BE2C (cell line): ENCODE results near the gene NR3C2.

Source experiments
- DNase-seq: peaks from one replicate; pipeline ENCODE4 v3.0.0-alpha.2; 2020
- H3K27me3 ChIP-seq: fragments of 250-450 bp; sonication (Bioruptor Pico); 2 replicates; pipeline ENCODE4 v1.5.1; 2020; ENCODE audit warnings: mild to moderate bottlenecking
- H3K36me3 ChIP-seq: fragments of 250-450 bp; sonication (Bioruptor Pico); 2 replicates; pipeline ENCODE4 v1.5.1; 2020; ENCODE audit warnings: mild to moderate bottlenecking
- H3K4me1 ChIP-seq: fragments of 250-450 bp; sonication (Bioruptor Pico); 2 replicates; pipeline ENCODE4 v1.5.1; 2020
- H3K4me3 ChIP-seq: 2 replicates; pipeline ENCODE4 v1.5.1; 2011; ENCODE audit warnings: low read depth, low read length
- H3K9me3 ChIP-seq: fragments of 250-450 bp; sonication (Bioruptor Pico); 2 replicates; pipeline ENCODE4 v1.5.1; 2020
- TF ChIP-seq, protein P1 (sequence below): IDR thresholded peaks from 2 replicates; pipeline ENCODE4 v1.5.1; 2012; ENCODE audit warnings: mild to moderate bottlenecking, low read depth, low read length

NR3C2 gene

GRCh38 chr4:148108766-148109165 is 333.4 kb downstream of the NR3C2 start:
- no peak for DNase-seq
- no peaks in the 10 kb centered on the region for H3K36me3 ChIP-seq
- TF ChIP-seq, protein P1, sequence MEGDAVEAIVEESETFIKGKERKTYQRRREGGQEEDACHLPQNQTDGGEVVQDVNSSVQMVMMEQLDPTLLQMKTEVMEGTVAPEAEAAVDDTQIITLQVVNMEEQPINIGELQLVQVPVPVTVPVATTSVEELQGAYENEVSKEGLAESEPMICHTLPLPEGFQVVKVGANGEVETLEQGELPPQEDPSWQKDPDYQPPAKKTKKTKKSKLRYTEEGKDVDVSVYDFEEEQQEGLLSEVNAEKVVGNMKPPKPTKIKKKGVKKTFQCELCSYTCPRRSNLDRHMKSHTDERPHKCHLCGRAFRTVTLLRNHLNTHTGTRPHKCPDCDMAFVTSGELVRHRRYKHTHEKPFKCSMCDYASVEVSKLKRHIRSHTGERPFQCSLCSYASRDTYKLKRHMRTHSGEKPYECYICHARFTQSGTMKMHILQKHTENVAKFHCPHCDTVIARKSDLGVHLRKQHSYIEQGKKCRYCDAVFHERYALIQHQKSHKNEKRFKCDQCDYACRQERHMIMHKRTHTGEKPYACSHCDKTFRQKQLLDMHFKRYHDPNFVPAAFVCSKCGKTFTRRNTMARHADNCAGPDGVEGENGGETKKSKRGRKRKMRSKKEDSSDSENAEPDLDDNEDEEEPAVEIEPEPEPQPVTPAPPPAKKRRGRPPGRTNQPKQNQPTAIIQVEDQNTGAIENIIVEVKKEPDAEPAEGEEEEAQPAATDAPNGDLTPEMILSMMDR = no peak
- no peaks in the 10 kb centered on the region for H3K4me1 ChIP-seq
- H3K9me3 ChIP-seq = no peaks in the 10 kb centered on the region
- H3K4me3 ChIP-seq = no peak overlapping the region
- H3K27me3 ChIP-seq = no peaks in the 10 kb centered on the region

DNA sequence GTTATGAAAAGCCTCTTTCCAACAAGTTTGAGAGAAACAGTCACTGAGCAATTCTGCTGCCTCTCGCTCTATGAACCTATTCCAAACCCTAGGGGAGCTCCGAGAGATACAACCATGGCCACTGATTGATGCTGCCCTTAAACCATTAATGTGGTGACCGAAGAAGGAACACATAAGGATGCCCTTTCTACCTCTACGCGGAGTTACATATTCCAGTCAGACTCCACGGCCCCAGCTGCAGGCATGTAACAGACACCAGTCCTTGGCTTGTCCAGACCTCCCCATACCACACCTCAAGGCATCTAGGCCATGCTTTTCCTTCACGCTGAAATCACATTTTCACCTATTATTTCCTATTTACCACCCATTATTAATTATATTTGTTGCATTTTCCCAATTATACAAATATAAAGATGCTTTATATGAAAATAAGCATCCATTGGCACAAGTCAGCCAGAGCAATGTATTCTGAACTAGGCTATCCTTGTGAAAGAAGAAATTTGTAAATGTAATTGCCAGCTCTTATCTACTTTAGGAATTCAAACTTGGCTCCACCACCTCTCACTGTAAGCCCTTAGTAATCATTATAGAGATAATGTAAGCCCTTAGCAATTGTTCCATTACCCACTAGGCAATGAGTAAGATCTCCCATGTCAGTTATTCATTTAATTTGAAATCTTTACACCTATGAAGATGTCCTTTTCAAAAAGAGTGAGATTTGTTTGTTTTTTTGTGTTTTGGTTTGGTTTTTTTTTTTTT is 338.4 kb downstream of the NR3C2 start:
- TF ChIP-seq, protein P1 = no peak
- Histone ChIP-seq H3K36me3 (no peaks in the 10 kb centered on the region), H3K4me1 (no peaks in the 10 kb centered on the region), H3K4me3 (no peak overlapping the region), H3K9me3 (no peaks in the 10 kb centered on the region), H3K27me3 (no peaks in the 10 kb centered on the region)
- DNase-seq = no peak

- H3K9me3 ChIP-seq = no peaks in the 10 kb centered on the region
- no peaks in the 10 kb centered on the region for H3K27me3 ChIP-seq
- no peaks in the 10 kb centered on the region for H3K4me1 ChIP-seq
- TF ChIP-seq, protein P1 = no peak
- no peak for DNase-seq
- H3K4me3 ChIP-seq = no peak overlapping the region
- no peaks in the 10 kb centered on the region for H3K36me3 ChIP-seq
Measured at GRCh38 chr4:148101790-148102189, 340.4 kb downstream of the NR3C2 start.

DNA sequence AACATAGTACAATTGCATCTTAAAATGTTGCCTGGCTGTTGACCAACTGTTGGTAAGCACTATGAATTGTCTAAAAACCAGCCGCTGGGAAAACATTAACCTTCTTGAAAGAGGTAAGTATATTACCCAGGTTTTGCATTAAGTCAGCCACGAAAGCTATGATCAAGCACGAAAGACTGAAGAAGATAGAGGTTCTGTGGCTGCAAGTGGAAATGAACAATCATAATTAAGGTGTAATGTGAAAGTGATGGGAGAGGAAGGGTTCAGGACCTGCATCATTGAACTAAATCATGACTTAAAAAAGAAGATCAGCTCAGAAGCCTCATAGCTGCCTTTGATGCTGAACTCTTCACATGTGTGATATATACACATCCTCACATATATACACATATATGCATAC is 341.0 kb downstream of the NR3C2 start:
- no peaks in the 10 kb centered on the region for H3K36me3 ChIP-seq
- TF ChIP-seq, protein P1 = no peak
- H3K27me3 ChIP-seq = no peaks in the 10 kb centered on the region
- H3K4me3 ChIP-seq = no peak overlapping the region
- H3K9me3 ChIP-seq = no peaks in the 10 kb centered on the region
- H3K4me1 ChIP-seq = no peaks in the 10 kb centered on the region
- no peak for DNase-seq

GRCh38 chr4:148097801-148098200 is 344.4 kb downstream of the NR3C2 start:
- no peak for DNase-seq
- Histone ChIP-seq H3K4me1 (no peaks in the 10 kb centered on the region), H3K4me3 (no peak overlapping the region), H3K36me3 (no peaks in the 10 kb centered on the region), H3K9me3 (no peaks in the 10 kb centered on the region), H3K27me3 (no peaks in the 10 kb centered on the region)
- TF ChIP-seq, protein P1 = no peak

- no peaks in the 10 kb centered on the region for H3K9me3 ChIP-seq
- no peak overlapping the region for H3K4me3 ChIP-seq
- no peaks in the 10 kb centered on the region for H3K4me1 ChIP-seq
- H3K27me3 ChIP-seq = no peaks in the 10 kb centered on the region
- no peak for DNase-seq
- no peaks in the 10 kb centered on the region for H3K36me3 ChIP-seq
- TF ChIP-seq, protein P1 = no peak
Measured at GRCh38 chr4:148095346-148095923, 346.8 kb downstream of the NR3C2 start.
